ENCODE measurements around the gene MCL1.

DNA sequence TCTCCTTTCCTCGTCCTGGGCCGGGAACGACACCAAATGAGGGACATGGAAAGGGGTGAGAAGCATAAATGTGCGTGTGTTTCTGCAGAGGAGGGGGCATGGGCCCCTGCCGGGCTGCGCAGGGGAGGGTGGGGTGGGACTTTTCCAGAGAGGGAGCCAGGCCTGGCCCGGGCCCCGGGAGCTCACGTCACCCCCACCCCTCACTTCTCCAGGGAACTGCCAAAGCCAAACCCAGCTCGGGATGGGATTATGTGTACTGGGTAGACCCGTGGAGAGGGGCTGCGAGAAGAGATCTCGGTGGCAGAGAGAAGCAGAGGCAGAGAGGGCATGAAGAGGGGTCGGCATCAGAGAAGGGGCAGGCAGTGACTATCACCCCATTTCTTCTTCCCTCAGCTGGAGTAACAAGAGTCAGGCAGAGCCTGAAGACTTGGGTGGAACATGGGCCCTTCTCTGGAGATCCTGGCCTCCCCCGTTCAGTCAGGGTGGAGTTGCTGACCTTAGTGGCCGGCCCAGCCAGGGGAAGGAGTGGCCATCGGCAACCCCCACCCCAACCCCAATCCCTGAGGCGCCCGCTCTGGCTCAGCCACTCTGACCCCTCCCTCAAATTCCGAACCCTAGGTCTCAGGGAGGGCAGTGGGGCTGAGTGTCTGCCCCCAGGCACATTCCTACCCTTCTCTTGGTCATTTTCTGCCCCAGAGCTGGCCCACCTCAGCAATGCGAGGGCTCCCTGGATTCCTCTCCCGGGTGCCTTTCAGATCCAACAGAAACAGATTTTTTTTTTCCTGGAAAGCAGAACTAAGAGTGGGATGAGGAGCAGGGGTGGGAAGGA, 29.0 kb downstream of the MCL1 start:
- TF ChIP-seq POLR2A (IDR thresholded peaks at IDR 0.05): no peak
- TF ChIP-seq, protein P1, sequence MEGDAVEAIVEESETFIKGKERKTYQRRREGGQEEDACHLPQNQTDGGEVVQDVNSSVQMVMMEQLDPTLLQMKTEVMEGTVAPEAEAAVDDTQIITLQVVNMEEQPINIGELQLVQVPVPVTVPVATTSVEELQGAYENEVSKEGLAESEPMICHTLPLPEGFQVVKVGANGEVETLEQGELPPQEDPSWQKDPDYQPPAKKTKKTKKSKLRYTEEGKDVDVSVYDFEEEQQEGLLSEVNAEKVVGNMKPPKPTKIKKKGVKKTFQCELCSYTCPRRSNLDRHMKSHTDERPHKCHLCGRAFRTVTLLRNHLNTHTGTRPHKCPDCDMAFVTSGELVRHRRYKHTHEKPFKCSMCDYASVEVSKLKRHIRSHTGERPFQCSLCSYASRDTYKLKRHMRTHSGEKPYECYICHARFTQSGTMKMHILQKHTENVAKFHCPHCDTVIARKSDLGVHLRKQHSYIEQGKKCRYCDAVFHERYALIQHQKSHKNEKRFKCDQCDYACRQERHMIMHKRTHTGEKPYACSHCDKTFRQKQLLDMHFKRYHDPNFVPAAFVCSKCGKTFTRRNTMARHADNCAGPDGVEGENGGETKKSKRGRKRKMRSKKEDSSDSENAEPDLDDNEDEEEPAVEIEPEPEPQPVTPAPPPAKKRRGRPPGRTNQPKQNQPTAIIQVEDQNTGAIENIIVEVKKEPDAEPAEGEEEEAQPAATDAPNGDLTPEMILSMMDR (IDR thresholded peaks at IDR 0.05): no peak
- TF ChIP-seq EP300 (IDR thresholded peaks at IDR 0.05): no peak

All from sigmoid colon (tissue), 4 donors.